Ammon's horn (tissue), 1 donor: ENCODE results near the gene LSAMP.

Experiments used
- DNase-seq: peaks from one replicate; pipeline ENCODE4 v3.0.0-alpha.2; 2016; ENCODE audit warnings: low spot score

Gene LSAMP

GRCh38 chr3:115836944-115837343 lies 608.3 kb downstream of the LSAMP start:
- no peak for DNase-seq

GRCh38 chr3:115835946-115836345 lies 609.3 kb downstream of the LSAMP start:
- DNase-seq = no peak

- DNase-seq = no peak
Measured at GRCh38 chr3:115834068-115834467, 611.2 kb downstream of the LSAMP start.

GRCh38 chr3:115833074-115833473 lies 612.2 kb downstream of the LSAMP start:
- no peak for DNase-seq

- DNase-seq = no peak
Measured at GRCh38 chr3:115832265-115832664, 613.0 kb downstream of the LSAMP start.

GRCh38 chr3:115831864-115832263 lies 613.4 kb downstream of the LSAMP start:
- no peak for DNase-seq

- no peak for DNase-seq
Measured at GRCh38 chr3:115830764-115831395, 614.4 kb downstream of the LSAMP start.

GRCh38 chr3:115828401-115828800 lies 616.9 kb downstream of the LSAMP start:
- no peak for DNase-seq

- DNase-seq = no peak
Measured at GRCh38 chr3:115827495-115827894, 617.8 kb downstream of the LSAMP start.

GRCh38 chr3:115825046-115825445 lies 620.2 kb downstream of the LSAMP start:
- DNase-seq = no peak

GRCh38 chr3:115823083-115823482 lies 622.2 kb downstream of the LSAMP start:
- DNase-seq = no peak

- DNase-seq = no peak
Measured at GRCh38 chr3:115822579-115822978, 622.7 kb downstream of the LSAMP start.

GRCh38 chr3:115819785-115820384 lies 625.4 kb downstream of the LSAMP start:
- DNase-seq = peak; percentile 92

GRCh38 chr3:115814778-115815380 lies 630.4 kb downstream of the LSAMP start:
- peak; percentile 81 for DNase-seq

GRCh38 chr3:115814006-115814405 lies 631.3 kb downstream of the LSAMP start:
- no peak for DNase-seq

- DNase-seq = no peak
Measured at GRCh38 chr3:115808816-115809215, 636.5 kb downstream of the LSAMP start.

- no peak for DNase-seq
Measured at GRCh38 chr3:115808244-115808643, 637.0 kb downstream of the LSAMP start.

- no peak for DNase-seq
Measured at GRCh38 chr3:115806501-115806900, 638.8 kb downstream of the LSAMP start.

GRCh38 chr3:115805520-115805919 lies 639.8 kb downstream of the LSAMP start:
- DNase-seq = no peak

- DNase-seq = no peak
Measured at GRCh38 chr3:115804713-115805119, 640.6 kb downstream of the LSAMP start.

GRCh38 chr3:115804200-115804599 lies 641.1 kb downstream of the LSAMP start:
- DNase-seq = no peak

- DNase-seq = no peak
Measured at GRCh38 chr3:115803661-115804060, 641.6 kb downstream of the LSAMP start.

GRCh38 chr3:115800489-115801075 lies 644.7 kb downstream of the LSAMP start:
- DNase-seq = no peak
